OCI-LY1 (cell line): ENCODE data around the gene SYNGR2.

ENCODE experiments used
- EZH2 ChIP-seq: fragments of 200-600 bp; sonication (generic), shearing (Covaris generic); IDR thresholded peaks from 2 replicates; pipeline ENCODE4 v1.8.0; 2017; ENCODE audit warnings: borderline replicate concordance, mixed run types, mild to moderate bottlenecking, antibody characterized with exemption, low read length, moderate library complexity, mixed read lengths
- TF ChIP-seq, protein P1 (sequence below): fragments of 200-600 bp; sonication (generic), shearing (Covaris generic); IDR thresholded peaks from 2 replicates; pipeline ENCODE4 v1.5.1; 2017; ENCODE audit warnings: mild to moderate bottlenecking, antibody characterized with exemption, low read length, moderate library complexity, mixed read lengths

DNA sequence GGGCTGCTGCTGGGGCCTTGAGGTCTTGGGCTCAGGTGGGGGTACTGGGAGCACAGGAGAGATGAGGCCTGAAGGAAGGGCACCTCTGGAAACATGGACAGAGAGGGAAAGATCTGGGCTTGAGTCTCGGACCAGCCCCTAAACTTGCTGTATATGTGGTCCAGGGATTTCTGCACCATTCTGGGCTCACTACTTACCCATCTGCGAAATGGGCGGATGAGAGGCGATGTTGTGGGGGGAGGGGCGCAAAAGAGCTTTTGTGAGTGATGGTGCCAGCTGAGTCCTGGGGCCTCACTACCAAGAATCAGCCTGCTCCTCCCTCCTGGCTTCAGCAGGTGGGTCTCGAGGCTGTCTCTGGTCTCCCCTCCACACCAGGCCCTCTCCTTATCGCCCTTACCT lies 21.9 kb upstream of the SYNGR2 start:
- TF ChIP-seq, protein P1, sequence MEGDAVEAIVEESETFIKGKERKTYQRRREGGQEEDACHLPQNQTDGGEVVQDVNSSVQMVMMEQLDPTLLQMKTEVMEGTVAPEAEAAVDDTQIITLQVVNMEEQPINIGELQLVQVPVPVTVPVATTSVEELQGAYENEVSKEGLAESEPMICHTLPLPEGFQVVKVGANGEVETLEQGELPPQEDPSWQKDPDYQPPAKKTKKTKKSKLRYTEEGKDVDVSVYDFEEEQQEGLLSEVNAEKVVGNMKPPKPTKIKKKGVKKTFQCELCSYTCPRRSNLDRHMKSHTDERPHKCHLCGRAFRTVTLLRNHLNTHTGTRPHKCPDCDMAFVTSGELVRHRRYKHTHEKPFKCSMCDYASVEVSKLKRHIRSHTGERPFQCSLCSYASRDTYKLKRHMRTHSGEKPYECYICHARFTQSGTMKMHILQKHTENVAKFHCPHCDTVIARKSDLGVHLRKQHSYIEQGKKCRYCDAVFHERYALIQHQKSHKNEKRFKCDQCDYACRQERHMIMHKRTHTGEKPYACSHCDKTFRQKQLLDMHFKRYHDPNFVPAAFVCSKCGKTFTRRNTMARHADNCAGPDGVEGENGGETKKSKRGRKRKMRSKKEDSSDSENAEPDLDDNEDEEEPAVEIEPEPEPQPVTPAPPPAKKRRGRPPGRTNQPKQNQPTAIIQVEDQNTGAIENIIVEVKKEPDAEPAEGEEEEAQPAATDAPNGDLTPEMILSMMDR = no peak
- no peak for TF ChIP-seq EZH2
